Fibroblast of pulmonary artery (primary cell): ENCODE measurements around the gene ZDHHC11B.
"Not testable (repeated sequence)": the region's sequence is repeated elsewhere in the genome, so short reads cannot be mapped to it uniquely, and the experiment has no call there.

Experiments
- DNase-seq: peaks from one replicate; pipeline ENCODE4 v3.0.0-alpha.2; 2010; ENCODE audit warnings: low read depth
- H3K4me3 ChIP-seq: replicated peaks from 2 replicates; pipeline ENCODE4 v1.5.1; 2011; ENCODE audit warnings: low read depth, mild to moderate bottlenecking, control low read depth, low read length, moderate library complexity
- TF ChIP-seq, protein P1 (sequence below): IDR thresholded peaks from 2 replicates; pipeline ENCODE4 v1.5.1; 2011; ENCODE audit warnings: mild to moderate bottlenecking, control low read depth, low read length, inconsistent platforms; ENCODE audit errors: missing control alignments

The ZDHHC11B gene

DNA sequence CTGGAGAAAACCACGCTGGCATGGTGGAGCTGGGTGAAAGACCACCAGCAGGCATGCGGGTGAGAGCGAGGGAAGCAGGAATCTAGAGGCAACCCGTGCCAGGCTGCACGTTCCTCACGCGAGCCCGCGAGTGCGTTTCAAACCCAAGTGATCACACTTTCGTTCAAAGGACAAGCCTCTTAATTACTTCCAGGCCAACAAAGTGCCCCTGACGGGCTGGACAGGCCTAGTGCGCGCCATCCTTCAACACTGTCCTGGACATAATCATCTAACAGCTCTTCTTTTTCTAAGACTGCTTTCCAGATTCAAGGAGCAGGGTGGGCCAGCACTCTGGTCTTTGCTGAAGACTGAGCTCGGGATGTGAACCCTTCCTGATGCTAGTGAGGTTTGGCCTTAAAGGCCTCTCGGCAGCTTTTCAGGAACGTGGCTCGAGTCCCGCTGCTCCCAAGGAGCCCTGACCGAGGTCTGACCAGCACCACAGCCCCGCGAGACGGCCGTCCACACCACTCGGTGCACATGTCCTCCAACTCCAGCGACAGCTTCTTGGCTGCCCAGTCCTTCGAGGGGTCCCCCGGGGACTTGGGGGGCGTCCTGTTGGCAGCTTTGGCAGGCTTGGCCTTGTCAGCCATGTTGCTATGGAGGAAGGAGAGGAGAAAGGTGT lies 14.9 kb downstream of the ZDHHC11B start:
- not testable (repeated sequence) for DNase-seq, H3K4me3 ChIP-seq

- DNase-seq = no peak
- TF ChIP-seq, protein P1, sequence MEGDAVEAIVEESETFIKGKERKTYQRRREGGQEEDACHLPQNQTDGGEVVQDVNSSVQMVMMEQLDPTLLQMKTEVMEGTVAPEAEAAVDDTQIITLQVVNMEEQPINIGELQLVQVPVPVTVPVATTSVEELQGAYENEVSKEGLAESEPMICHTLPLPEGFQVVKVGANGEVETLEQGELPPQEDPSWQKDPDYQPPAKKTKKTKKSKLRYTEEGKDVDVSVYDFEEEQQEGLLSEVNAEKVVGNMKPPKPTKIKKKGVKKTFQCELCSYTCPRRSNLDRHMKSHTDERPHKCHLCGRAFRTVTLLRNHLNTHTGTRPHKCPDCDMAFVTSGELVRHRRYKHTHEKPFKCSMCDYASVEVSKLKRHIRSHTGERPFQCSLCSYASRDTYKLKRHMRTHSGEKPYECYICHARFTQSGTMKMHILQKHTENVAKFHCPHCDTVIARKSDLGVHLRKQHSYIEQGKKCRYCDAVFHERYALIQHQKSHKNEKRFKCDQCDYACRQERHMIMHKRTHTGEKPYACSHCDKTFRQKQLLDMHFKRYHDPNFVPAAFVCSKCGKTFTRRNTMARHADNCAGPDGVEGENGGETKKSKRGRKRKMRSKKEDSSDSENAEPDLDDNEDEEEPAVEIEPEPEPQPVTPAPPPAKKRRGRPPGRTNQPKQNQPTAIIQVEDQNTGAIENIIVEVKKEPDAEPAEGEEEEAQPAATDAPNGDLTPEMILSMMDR = no peak
- H3K4me3 ChIP-seq = no peak overlapping the region
These were observed 17.7 kb downstream of the ZDHHC11B start for GRCh38 chr5:766666-767431.

DNA sequence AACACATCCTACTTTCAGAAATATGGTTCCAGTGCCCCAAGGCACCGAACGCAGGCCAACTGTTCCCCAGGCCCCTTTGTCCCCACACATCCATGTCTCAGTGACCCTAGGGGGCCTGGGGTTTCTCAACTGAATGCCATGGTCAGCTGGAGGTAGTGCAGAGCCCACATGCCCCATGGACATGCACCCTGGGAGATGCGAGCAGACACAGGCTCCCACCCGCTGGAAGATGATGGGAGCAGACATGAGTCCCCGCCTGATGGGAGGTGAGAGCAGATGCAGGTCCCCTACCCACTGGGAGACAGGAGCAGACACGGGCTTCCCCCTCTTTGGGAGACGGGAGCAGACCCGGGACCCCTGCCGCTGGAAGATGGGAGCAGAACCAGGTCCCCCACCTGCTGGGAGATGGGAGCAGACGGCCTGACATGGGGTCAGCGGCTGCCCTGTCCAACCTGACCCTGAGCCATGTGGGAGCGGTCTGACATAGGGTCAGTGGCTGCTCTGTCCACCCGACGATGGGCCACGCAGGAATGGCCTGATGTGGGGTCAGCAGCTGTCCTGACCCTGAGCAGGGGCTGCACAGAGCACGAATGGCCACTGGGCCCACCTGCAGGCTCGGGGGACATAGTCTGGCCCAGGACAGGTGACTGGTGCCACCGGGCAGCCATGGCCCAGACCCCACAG lies 18.4 kb downstream of the ZDHHC11B start:
- TF ChIP-seq, protein P1 = no peak
- DNase-seq = no peak
- H3K4me3 ChIP-seq = no peak overlapping the region

DNA sequence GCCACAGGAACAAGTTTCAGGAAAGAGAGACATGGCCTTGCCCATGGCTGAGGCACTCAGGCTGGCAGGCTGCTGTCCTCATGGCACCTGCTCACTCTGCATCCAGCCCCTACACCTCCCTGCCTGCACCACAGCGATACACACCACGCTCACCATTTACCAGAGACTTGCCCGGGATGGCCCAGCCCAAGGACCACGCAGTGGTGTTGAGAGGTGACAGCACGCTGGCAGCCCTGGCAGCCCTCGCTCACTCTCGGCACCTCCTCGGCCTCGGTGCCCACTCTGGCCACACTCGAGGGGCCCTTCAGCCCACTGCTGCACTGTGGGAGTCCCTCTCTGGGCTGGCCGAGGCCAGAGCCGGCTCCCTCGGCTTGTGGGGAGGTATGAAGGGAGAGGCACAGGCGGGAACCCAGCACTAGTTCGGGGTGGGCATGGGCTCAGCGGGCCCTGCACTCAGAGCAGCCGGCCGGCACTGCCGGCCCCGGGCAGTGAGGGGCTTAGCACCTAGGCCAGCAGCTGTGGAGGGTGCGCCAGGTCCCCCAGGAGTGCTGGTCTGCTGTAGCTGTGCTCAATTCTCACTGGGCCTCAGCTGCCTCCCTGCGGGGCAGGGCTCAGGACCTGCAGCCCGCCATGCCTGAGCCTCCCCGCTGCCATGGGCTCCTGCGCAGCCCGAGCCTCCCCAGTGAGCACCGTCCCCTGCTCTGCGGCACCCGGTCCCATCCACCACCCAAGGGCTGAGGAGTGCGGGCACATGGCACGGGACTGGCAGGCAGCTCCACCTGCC lies 20.3 kb downstream of the ZDHHC11B start:
- no peak for DNase-seq
- TF ChIP-seq, protein P1 = no peak
- H3K4me3 ChIP-seq = no peak overlapping the region

DNA sequence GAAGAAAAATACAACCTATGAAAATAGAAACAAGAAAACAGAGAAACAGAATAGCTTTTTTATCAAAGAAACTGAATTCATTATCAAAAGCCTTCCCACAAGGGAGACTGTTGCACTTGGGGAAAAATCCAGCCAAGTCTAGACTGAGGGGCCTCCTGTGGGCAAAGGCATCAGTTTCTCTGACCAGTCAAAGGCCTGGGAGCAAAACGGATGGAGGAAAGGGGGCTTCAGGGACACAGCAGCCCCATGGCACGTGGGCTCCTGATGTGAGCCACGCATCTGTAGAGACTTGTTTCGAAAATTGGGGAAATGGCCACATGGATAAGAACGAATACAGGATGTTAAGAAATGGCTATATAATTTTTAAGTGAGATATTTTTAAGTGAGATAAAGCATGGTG lies 21.1 kb downstream of the ZDHHC11B start:
- TF ChIP-seq, protein P1 = no peak
- no peak for DNase-seq
- no peak overlapping the region for H3K4me3 ChIP-seq

DNA sequence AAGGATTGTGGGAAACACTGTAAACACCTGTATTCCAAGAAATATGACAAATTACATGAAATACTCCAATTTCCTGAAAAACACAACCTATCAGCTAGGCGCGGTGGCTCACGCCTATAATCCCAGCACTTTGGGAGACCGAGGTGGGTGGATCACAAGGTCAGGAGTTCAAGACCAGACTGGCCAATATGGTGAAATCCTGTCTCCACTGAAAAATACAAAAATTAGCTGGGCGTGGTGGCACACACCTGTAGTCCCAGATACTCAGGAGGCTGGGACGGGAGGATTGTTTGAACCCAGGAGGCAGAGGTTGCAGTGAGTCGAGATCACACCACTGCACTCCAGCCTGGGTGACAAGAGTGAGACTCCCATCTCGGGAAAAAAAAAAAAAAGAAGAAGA lies 21.5 kb downstream of the ZDHHC11B start:
- not testable (repeated sequence) for H3K4me3 ChIP-seq, DNase-seq

- no peak overlapping the region for H3K4me3 ChIP-seq
- no peak for DNase-seq
- TF ChIP-seq, protein P1 = no peak
These were observed 22.4 kb downstream of the ZDHHC11B start for GRCh38 chr5:761854-762710.
